Measurements from ENCODE around the gene UGT1A8. TPM values are rescaled to one million over a fixed set of nuclear protein-coding genes. Genes with fewer than 3 reads are reported as not detected.
"Not testable (repeated sequence)": the region's sequence is repeated elsewhere in the genome, so short reads cannot be mapped to it uniquely, and the experiment has no call there.

The UGT1A8 gene
- total RNA-seq, 1 experiment from 2014 or later, result not detected

GRCh38 chr2:233584210-233584609 lies 33.2 kb upstream of the UGT1A8 start:
- H3K36me3 Mint-ChIP-seq (ENCODE audit: insufficient read depth, unreplicated experiment), result no peaks in the 10 kb centered on the region
- H3K4me1 Mint-ChIP-seq (ENCODE audit: low read depth, unreplicated experiment), result no peaks in the 10 kb centered on the region
- no peak for DNase-seq
- intact Hi-C loops (cut with micrococcal nuclease; ENCODE audit: unreplicated experiment), result no loop called here
- no peaks in the 10 kb centered on the region for H3K27me3 Mint-ChIP-seq (ENCODE audit: unreplicated experiment)
- no peak for TF ChIP-seq CTCF (IDR thresholded peaks at IDR 0.05; ENCODE audit: unreplicated experiment)
- H3K4me3 Mint-ChIP-seq (ENCODE audit: low read depth, unreplicated experiment), result no peak overlapping the region
- BruUV-seq (replicated peaks), result no TSS peak
- no peak overlapping the region for H3K27ac Mint-ChIP-seq (ENCODE audit: unreplicated experiment)
- CTCF ChIA-PET, result no interaction called here
- H3K9me3 Mint-ChIP-seq (ENCODE audit: low read depth, unreplicated experiment), result no peaks in the 10 kb centered on the region

GRCh38 chr2:233588400-233588799 lies 29.0 kb upstream of the UGT1A8 start:
- Mint-ChIP-seq H3K27me3 (ENCODE audit: unreplicated experiment) (no peaks in the 10 kb centered on the region), H3K36me3 (ENCODE audit: insufficient read depth, unreplicated experiment) (no peaks in the 10 kb centered on the region), H3K27ac (ENCODE audit: unreplicated experiment) (no peak overlapping the region), H3K9me3 (ENCODE audit: low read depth, unreplicated experiment) (no peaks in the 10 kb centered on the region), H3K4me3 (ENCODE audit: low read depth, unreplicated experiment) (no peak overlapping the region), H3K4me1 (ENCODE audit: low read depth, unreplicated experiment) (no peaks in the 10 kb centered on the region)
- no peak for TF ChIP-seq CTCF (IDR thresholded peaks at IDR 0.05; ENCODE audit: unreplicated experiment)
- CTCF ChIA-PET, result no interaction called here
- BruUV-seq (replicated peaks), result no TSS peak
- DNase-seq, result no peak
- intact Hi-C loops (cut with micrococcal nuclease; ENCODE audit: unreplicated experiment), result no loop called here

GRCh38 chr2:233592706-233593105 lies 24.7 kb upstream of the UGT1A8 start:
- H3K4me1 Mint-ChIP-seq (ENCODE audit: low read depth, unreplicated experiment); CTCF ChIA-PET; H3K36me3 Mint-ChIP-seq (ENCODE audit: insufficient read depth, unreplicated experiment); DNase-seq; H3K4me3 Mint-ChIP-seq (ENCODE audit: low read depth, unreplicated experiment); intact Hi-C loops (cut with micrococcal nuclease; ENCODE audit: unreplicated experiment); BruUV-seq (replicated peaks); H3K27ac Mint-ChIP-seq (ENCODE audit: unreplicated experiment); H3K27me3 Mint-ChIP-seq (ENCODE audit: unreplicated experiment); H3K9me3 Mint-ChIP-seq (ENCODE audit: low read depth, unreplicated experiment): not testable (repeated sequence)

GRCh38 chr2:233593201-233593600 lies 24.2 kb upstream of the UGT1A8 start:
- Mint-ChIP-seq H3K27me3 (ENCODE audit: unreplicated experiment) (no peaks in the 10 kb centered on the region), H3K9me3 (ENCODE audit: low read depth, unreplicated experiment) (no peaks in the 10 kb centered on the region), H3K4me3 (ENCODE audit: low read depth, unreplicated experiment) (no peak overlapping the region), H3K36me3 (ENCODE audit: insufficient read depth, unreplicated experiment) (no peaks in the 10 kb centered on the region), H3K27ac (ENCODE audit: unreplicated experiment) (no peak overlapping the region), H3K4me1 (ENCODE audit: low read depth, unreplicated experiment) (peaks cover 10% of the 10 kb centered on the region)
- intact Hi-C loops (cut with micrococcal nuclease; ENCODE audit: unreplicated experiment), result no loop called here
- TF ChIP-seq CTCF (IDR thresholded peaks at IDR 0.05; ENCODE audit: unreplicated experiment), result no peak
- CTCF ChIA-PET, result no interaction called here
- DNase-seq, result no peak
- no TSS peak for BruUV-seq (replicated peaks)

GRCh38 chr2:233597522-233597921 lies 19.9 kb upstream of the UGT1A8 start:
- BruUV-seq (replicated peaks), result no TSS peak
- Mint-ChIP-seq H3K9me3 (ENCODE audit: low read depth, unreplicated experiment) (no peaks in the 10 kb centered on the region), H3K4me1 (ENCODE audit: low read depth, unreplicated experiment) (peaks cover 18% of the 10 kb centered on the region), H3K4me3 (ENCODE audit: low read depth, unreplicated experiment) (no peak overlapping the region), H3K27me3 (ENCODE audit: unreplicated experiment) (no peaks in the 10 kb centered on the region), H3K27ac (ENCODE audit: unreplicated experiment) (no peak overlapping the region), H3K36me3 (ENCODE audit: insufficient read depth, unreplicated experiment) (no peaks in the 10 kb centered on the region)
- no peak for TF ChIP-seq CTCF (IDR thresholded peaks at IDR 0.05; ENCODE audit: unreplicated experiment)
- intact Hi-C loops (cut with micrococcal nuclease; ENCODE audit: unreplicated experiment), result no loop called here
- CTCF ChIA-PET, result interaction anchor here (0.6 to 0.7 kb wide), 3 partner anchors 15 to 1790 kb away, joined by 3 to 4 read pairs (median 3); no protein-coding TSS in a partner anchor
- DNase-seq, result no peak
